NB4 (cell line): ENCODE results near the gene BEX2.

Experiments
- TF ChIP-seq, protein P1 (sequence below): IDR thresholded peaks from 2 replicates; pipeline ENCODE4 v1.6.1; 2011; ENCODE audit warnings: low read depth, low read length
- TF ChIP-seq, protein P2 (sequence below): IDR thresholded peaks from one replicate; pipeline ENCODE4 v1.5.1; 2012; ENCODE audit warnings: low read depth, low read length

DNA sequence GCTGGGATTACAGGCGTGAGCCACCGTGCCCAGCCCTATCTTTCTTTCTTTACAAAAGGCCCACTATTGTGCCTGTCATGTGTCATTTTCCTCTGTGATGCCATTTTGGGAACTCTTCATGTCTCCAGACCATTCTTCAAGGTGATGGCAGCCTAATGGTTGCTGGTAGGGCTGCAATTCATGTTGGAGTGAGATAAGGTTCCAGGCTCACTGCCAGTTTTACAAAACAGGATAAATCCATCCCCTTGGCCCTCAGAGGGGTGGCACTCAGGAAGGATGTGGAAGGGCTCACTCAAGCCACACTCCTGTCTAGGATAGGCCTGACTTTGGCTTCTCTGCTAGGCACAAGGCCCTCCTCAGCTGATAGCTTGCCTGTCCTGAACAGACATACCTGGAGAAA, 49.3 kb upstream of the BEX2 start:
- TF ChIP-seq, protein P1, sequence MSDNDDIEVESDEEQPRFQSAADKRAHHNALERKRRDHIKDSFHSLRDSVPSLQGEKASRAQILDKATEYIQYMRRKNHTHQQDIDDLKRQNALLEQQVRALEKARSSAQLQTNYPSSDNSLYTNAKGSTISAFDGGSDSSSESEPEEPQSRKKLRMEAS, result no peak
- TF ChIP-seq, protein P2, sequence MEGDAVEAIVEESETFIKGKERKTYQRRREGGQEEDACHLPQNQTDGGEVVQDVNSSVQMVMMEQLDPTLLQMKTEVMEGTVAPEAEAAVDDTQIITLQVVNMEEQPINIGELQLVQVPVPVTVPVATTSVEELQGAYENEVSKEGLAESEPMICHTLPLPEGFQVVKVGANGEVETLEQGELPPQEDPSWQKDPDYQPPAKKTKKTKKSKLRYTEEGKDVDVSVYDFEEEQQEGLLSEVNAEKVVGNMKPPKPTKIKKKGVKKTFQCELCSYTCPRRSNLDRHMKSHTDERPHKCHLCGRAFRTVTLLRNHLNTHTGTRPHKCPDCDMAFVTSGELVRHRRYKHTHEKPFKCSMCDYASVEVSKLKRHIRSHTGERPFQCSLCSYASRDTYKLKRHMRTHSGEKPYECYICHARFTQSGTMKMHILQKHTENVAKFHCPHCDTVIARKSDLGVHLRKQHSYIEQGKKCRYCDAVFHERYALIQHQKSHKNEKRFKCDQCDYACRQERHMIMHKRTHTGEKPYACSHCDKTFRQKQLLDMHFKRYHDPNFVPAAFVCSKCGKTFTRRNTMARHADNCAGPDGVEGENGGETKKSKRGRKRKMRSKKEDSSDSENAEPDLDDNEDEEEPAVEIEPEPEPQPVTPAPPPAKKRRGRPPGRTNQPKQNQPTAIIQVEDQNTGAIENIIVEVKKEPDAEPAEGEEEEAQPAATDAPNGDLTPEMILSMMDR, result no peak
